GM19239 (cell line): ENCODE results near the gene SCMH1.
A peak's percentile ranks its signal among the peaks of the same experiment; 100 is the strongest.

Source experiments
- DNase-seq: peaks from one replicate; pipeline ENCODE4 v3.0.0; 2011; ENCODE audit warnings: low spot score; ENCODE audit not compliant: insufficient read length
- FAIRE-seq: peaks from 2 replicates; lab custom pipeline; 2011; peaks lifted over from hg19 to GRCh38; lab: Jason Lieb, UNC

SCMH1 gene

DNA sequence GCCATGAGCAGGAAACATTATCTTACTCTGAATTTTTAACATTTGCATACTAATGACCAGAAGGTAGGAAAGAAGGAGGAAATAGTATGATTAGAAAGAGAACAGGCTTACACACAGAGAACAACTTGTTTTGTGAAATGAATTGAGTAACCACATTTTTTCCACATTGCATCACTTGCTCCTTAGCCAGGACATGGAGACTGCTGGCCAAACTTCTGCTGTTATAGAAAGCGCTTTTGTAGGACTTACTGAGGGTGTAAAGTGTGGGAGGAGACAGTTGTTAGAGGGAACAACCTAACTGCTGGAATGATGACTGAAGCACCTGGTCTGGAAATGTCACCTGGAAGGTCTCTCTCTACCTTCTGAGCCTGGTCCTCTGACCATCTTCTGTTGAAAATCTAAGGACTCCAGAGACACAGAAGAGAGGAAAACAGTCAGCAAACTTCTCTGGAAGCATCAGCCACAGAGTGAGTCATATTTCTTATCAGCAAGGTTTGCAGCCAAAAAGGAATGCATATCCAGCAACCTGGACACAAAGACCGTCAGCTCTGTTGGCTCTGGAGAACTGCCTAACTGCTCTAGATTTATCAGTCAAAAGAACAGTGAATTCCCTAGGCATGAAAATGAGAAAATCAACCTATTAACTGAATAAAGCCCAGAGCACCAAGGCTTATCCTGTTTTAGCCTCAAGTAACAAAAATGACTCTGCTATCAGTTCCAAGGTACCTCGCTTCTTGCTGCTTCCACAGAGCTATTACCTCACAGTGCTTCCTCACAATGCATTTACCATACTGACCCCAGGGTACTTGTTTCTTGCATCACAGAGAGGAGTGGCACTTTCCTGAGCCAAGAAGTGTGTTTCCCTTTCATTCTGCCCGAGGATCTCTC is 132.6 kb downstream of the SCMH1 start:
- FAIRE-seq (no peak), DNase-seq (no peak)

GRCh38 chr1:41108696-41109275 is 133.3 kb downstream of the SCMH1 start:
- FAIRE-seq (peak; percentile 52), DNase-seq (no peak)

DNA sequence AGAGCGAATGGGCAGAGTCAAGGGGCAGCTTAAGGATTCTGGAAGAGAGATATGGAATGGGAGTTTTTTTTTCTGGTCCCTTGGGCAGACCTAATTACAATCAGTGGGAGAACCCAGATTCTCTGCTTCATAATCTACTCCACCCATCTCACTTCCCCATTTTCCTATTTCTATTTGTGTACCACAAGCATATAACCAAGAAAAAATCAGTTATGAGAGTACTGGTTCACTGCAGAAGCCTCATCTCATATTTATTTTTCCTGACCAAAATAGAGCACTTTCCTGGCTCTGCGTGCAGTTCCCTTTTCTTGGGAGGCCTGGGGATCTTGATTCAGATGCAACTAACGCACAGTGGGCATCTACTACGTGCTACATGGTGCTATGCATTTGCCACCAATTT is 138.3 kb downstream of the SCMH1 start:
- FAIRE-seq, result no peak
- no peak for DNase-seq

GRCh38 chr1:41102653-41103052 is 139.5 kb downstream of the SCMH1 start:
- DNase-seq (no peak), FAIRE-seq (no peak)

- FAIRE-seq, result no peak
Observed at GRCh38 chr1:41101950-41102607, 140.0 kb downstream of the SCMH1 start.

GRCh38 chr1:41101076-41101475 is 141.0 kb downstream of the SCMH1 start:
- FAIRE-seq (no peak), DNase-seq (no peak)

More at GRCh38 chr1:41101950-41102607, 140.0 kb downstream of the SCMH1 start:
- no peak for DNase-seq

DNA sequence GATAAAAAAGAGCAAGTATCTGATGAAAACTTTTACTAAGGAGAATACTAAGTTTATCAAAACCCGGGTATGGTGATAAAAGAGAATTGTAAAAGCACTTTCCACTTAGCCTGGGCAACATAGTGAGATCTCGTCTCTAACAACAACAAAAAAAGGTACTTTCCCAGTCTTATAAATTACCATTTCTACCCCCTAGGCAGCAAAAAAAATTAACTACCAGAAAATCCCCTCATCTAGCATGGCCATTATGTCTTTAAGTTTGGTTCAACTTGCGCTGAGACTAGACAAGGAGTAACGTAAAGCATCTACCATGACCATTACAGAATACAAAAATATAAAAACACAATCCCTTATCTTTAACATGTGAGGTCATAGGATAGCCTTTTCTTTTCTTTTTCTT is 141.9 kb downstream of the SCMH1 start:
- FAIRE-seq, result peak; percentile 44

GRCh38 chr1:41098730-41099460 is 143.2 kb downstream of the SCMH1 start:
- FAIRE-seq (no peak), DNase-seq (no peak)

More for the DNA sequence above, 141.9 kb downstream of the SCMH1 start:
- DNase-seq, result no peak

GRCh38 chr1:41097105-41097504 is 145.0 kb downstream of the SCMH1 start:
- no peak for FAIRE-seq
- no peak for DNase-seq

DNA sequence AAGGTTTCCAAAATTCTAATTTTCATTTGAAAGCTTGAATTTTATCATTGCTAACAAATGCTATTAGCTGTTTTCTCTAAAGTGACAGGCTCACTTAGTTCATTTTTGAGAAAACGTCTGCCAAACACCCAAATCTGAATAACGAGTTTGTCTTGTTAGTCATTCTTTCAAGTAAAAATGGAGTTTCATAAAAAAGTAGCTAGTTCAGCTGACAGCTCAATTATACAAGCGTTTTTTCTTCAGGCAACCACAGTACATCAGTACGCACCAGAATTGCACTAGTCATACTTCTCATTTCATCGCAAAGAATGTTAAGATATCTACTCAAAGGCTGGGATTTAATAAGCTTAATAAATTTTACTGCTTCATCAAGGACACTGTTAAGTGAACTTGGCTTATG is 148.3 kb downstream of the SCMH1 start:
- FAIRE-seq (no peak), DNase-seq (no peak)

- no peak for DNase-seq
- no peak for FAIRE-seq
Observed at GRCh38 chr1:41086921-41087320, 155.2 kb downstream of the SCMH1 start.

DNA sequence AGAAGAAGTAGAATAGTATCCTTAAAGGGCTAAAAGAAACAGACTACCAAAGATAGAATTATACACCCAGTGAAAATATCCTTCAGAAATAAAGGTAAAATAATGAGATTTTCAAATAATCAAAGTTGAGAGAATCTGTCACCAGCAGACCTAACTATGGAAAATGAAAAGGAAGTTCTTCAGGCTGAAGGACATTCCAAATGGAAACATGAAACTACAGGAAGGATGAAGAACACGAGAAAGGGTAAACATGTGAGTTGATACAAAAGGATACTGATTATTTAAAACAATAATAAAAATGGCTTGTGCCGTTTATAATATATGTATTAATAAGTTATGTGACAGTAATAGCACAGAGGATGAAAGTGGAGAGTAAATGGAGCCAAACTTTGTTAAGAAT is 163.5 kb downstream of the SCMH1 start:
- DNase-seq (no peak), FAIRE-seq (no peak)

DNA sequence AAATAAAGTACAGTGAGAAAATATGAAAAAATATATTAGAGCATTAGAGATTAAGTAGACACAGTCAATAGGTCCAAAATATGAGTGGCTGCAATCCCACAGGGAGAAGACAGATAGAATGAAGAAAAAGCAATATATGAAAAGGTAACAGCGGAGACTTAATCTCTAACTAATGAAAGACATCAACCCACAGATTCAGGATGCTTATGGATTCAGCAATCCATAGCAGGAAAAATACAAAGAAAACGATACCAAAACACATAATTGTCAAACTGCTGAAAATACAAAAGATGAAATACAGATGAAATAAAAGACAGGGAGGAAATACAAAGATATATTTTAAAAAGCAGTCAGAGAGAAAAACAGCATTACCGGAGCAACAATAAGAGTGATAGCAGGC is 163.9 kb downstream of the SCMH1 start:
- DNase-seq, result no peak
- FAIRE-seq, result no peak

- no peak for FAIRE-seq
- DNase-seq, result no peak
Observed at GRCh38 chr1:41073971-41074370, 168.1 kb downstream of the SCMH1 start.

DNA sequence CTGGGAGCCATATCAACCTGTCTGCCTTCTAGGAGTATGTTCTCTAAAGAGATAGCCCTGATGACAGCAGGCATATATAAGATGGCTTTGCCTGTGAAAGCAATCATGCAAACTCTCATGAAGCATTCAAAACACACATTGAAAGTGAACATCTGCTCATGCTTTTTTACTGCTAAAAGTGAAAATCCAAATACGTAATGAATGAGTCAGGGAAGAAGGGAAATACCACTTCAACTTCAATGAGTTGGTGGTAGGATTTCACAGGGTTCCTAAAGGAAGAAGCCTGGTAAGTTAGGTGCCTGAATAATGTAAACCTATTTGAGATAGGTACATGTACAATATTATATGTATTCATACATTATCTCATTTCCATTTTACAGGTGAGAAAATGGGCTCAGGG is 170.1 kb downstream of the SCMH1 start:
- no peak for FAIRE-seq
- DNase-seq, result no peak

DNA sequence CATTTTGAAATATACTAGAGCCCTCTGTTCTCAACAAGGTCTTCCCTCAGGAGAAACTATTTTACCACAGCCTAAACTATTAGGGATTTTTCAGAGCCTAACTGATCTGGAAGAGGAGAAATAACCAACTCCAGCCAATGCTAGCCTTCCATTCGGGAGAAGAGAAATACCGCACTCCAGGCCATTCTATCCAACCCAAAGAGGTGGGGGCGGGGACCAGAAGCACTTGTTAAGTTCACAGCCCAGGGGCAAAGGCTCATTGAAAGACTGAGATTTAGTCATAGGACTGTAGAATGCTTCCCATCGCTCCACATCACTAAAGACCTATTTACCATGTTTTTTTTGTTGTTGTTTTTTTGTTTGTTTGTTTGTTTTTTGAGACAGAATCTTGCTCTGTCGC is 185.2 kb downstream of the SCMH1 start:
- FAIRE-seq, result no peak

GRCh38 chr1:41053316-41053715 is 188.8 kb downstream of the SCMH1 start:
- FAIRE-seq (no peak), DNase-seq (no peak)

More for the DNA sequence above, 185.2 kb downstream of the SCMH1 start:
- DNase-seq, result no peak

GRCh38 chr1:41051022-41051421 is 191.1 kb downstream of the SCMH1 start:
- FAIRE-seq, result no peak

DNA sequence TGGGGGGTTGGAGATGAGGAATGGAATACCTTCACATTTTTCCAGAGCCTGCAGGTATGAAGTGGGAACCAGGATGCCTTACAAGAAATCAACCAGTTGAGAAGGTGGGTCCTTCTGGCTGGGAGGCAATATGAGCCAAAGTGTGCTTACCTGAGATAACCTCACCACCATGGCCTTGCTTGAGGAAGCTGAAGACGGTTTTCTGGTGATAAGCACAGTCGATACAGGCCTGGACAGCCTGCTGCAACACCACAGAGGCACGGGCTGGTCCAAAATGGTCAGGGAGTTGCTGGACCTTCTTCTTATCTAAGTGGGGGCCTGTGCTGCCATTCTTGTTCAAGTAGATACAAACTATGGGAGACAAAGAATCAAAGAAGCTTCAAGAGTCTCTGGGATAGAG is 193.6 kb downstream of the SCMH1 start:
- FAIRE-seq (no peak), DNase-seq (no peak)

More at GRCh38 chr1:41051022-41051421, 191.1 kb downstream of the SCMH1 start:
- DNase-seq, result no peak

- no peak for DNase-seq
- no peak for FAIRE-seq
Observed at GRCh38 chr1:41046347-41046775, 195.7 kb downstream of the SCMH1 start.
